Measurements from ENCODE around the gene TNFRSF1A.

DNA sequence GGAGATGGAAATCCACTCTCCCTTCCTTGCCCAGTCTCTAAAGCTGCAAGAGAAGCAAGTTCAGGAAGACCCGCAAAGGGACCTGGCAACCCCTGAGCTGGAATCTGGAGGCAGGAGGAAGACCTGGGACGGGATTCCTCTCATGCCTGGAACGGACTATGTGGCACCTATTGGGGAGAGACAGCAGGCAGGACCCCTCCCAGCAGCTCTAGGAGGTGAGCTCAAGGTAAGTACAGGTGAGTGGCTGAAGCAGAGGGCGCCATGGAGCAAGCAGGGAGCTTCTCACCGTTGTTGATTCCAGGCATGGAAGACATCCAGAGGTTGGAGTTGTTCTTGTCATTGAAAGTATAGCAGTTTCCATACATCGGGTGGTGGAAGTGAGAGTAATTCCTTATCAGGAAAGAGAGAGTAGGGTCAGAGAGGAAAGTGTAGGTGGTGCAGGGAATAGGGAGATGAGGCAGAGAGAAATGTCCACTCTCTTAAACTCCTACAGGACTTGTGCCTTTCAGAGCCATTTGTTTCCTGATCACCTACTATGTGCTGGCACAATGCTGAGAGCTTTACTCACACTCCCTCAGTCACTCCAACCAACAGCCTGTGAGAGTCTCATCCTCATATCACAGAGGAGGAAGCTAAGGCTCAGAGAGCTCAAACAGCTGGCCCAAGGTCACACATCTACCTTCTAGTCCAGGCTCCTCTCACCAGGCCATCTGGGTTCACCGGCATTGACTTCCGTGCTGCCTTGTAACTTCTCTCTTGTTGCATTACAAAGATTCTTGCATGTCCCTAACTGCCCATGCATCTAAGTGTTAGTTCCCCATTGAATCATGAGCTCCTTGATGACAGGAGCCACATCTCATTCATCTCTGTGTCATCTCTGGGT is 13.9 kb upstream of the TNFRSF1A start:
- TF ChIP-seq, protein P1, sequence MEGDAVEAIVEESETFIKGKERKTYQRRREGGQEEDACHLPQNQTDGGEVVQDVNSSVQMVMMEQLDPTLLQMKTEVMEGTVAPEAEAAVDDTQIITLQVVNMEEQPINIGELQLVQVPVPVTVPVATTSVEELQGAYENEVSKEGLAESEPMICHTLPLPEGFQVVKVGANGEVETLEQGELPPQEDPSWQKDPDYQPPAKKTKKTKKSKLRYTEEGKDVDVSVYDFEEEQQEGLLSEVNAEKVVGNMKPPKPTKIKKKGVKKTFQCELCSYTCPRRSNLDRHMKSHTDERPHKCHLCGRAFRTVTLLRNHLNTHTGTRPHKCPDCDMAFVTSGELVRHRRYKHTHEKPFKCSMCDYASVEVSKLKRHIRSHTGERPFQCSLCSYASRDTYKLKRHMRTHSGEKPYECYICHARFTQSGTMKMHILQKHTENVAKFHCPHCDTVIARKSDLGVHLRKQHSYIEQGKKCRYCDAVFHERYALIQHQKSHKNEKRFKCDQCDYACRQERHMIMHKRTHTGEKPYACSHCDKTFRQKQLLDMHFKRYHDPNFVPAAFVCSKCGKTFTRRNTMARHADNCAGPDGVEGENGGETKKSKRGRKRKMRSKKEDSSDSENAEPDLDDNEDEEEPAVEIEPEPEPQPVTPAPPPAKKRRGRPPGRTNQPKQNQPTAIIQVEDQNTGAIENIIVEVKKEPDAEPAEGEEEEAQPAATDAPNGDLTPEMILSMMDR (IDR thresholded peaks at IDR 0.05): no peak
- no peak for TF ChIP-seq POLR2A (IDR thresholded peaks at IDR 0.05)
